Measurements from ENCODE around the gene PPP6C.
"Not testable (repeated sequence)": the region's sequence is repeated elsewhere in the genome, so short reads cannot be mapped to it uniquely, and the experiment has no call there.

Gene PPP6C

GRCh38 chr9:125190361-125190801 lies 778 bp upstream of the PPP6C start:
- H3K4me1 ChIP-seq (ENCODE audit: insufficient read depth, poor library complexity, severe bottlenecking): peaks cover 3% of the 10 kb centered on the region
- ATAC-seq (ENCODE audit: low read depth): no peak
- no peaks in the 10 kb centered on the region for H3K27me3 ChIP-seq (ENCODE audit: insufficient read depth, poor library complexity, severe bottlenecking)
- DNase-seq (ENCODE audit: low spot score): no peak
- no peaks in the 10 kb centered on the region for H3K9me3 ChIP-seq (ENCODE audit: severe bottlenecking)
- peaks cover 6% of the 10 kb centered on the region for H3K36me3 ChIP-seq (ENCODE audit: low read depth)
- peak overlapping the region; percentile 93 for H3K4me3 ChIP-seq (ENCODE audit: severe bottlenecking)
- TF ChIP-seq CTCF (IDR thresholded peaks at IDR 0.05; ENCODE audit: poor library complexity, severe bottlenecking): no peak
- peak overlapping the region; percentile 44 for H3K27ac ChIP-seq (ENCODE audit: poor library complexity, severe bottlenecking)

- Histone ChIP-seq H3K36me3 (ENCODE audit: low read depth) (peaks cover 6% of the 10 kb centered on the region), H3K4me3 (ENCODE audit: severe bottlenecking) (peak overlapping the region; percentile 93), H3K27me3 (ENCODE audit: insufficient read depth, poor library complexity, severe bottlenecking) (no peaks in the 10 kb centered on the region), H3K27ac (ENCODE audit: poor library complexity, severe bottlenecking) (peak overlapping the region; percentile 44), H3K4me1 (ENCODE audit: insufficient read depth, poor library complexity, severe bottlenecking) (peaks cover 3% of the 10 kb centered on the region), H3K9me3 (ENCODE audit: severe bottlenecking) (no peaks in the 10 kb centered on the region)
- TF ChIP-seq CTCF (IDR thresholded peaks at IDR 0.05; ENCODE audit: poor library complexity, severe bottlenecking): no peak
- DNase-seq (ENCODE audit: low spot score) (no peak), ATAC-seq (ENCODE audit: low read depth) (peak; percentile 3; the same call in 2 of the 3 replicates)
Measured at GRCh38 chr9:125189011-125189360, 617 bp downstream of the PPP6C start.

GRCh38 chr9:125183561-125183960 lies 6.0 kb downstream of the PPP6C start:
- no peak for TF ChIP-seq CTCF (IDR thresholded peaks at IDR 0.05; ENCODE audit: poor library complexity, severe bottlenecking)
- peaks cover 3% of the 10 kb centered on the region for H3K4me1 ChIP-seq (ENCODE audit: insufficient read depth, poor library complexity, severe bottlenecking)
- peaks cover 10% of the 10 kb centered on the region for H3K36me3 ChIP-seq (ENCODE audit: low read depth)
- no peak for ATAC-seq (ENCODE audit: low read depth)
- DNase-seq (ENCODE audit: low spot score): no peak
- no peak overlapping the region for H3K4me3 ChIP-seq (ENCODE audit: severe bottlenecking)
- no peak overlapping the region for H3K27ac ChIP-seq (ENCODE audit: poor library complexity, severe bottlenecking)
- H3K27me3 ChIP-seq (ENCODE audit: insufficient read depth, poor library complexity, severe bottlenecking): no peaks in the 10 kb centered on the region
- no peaks in the 10 kb centered on the region for H3K9me3 ChIP-seq (ENCODE audit: severe bottlenecking)

- no peaks in the 10 kb centered on the region for H3K27me3 ChIP-seq (ENCODE audit: insufficient read depth, poor library complexity, severe bottlenecking)
- ATAC-seq (ENCODE audit: low read depth): no peak
- no peak for TF ChIP-seq CTCF (IDR thresholded peaks at IDR 0.05; ENCODE audit: poor library complexity, severe bottlenecking)
Measured at GRCh38 chr9:125183054-125183453, 6.5 kb downstream of the PPP6C start.

GRCh38 chr9:125181756-125182155 lies 7.8 kb downstream of the PPP6C start:
- not testable (repeated sequence) for H3K4me1 ChIP-seq (ENCODE audit: insufficient read depth, poor library complexity, severe bottlenecking); H3K9me3 ChIP-seq (ENCODE audit: severe bottlenecking); H3K27me3 ChIP-seq (ENCODE audit: insufficient read depth, poor library complexity, severe bottlenecking); H3K4me3 ChIP-seq (ENCODE audit: severe bottlenecking); H3K36me3 ChIP-seq (ENCODE audit: low read depth); DNase-seq (ENCODE audit: low spot score); ATAC-seq (ENCODE audit: low read depth); H3K27ac ChIP-seq (ENCODE audit: poor library complexity, severe bottlenecking)

More at GRCh38 chr9:125183054-125183453, 6.5 kb downstream of the PPP6C start:
- Histone ChIP-seq H3K4me3 (ENCODE audit: severe bottlenecking) (no peak overlapping the region), H3K4me1 (ENCODE audit: insufficient read depth, poor library complexity, severe bottlenecking) (no peaks in the 10 kb centered on the region), H3K27ac (ENCODE audit: poor library complexity, severe bottlenecking) (no peak overlapping the region), H3K9me3 (ENCODE audit: severe bottlenecking) (no peaks in the 10 kb centered on the region), H3K36me3 (ENCODE audit: low read depth) (peaks cover 10% of the 10 kb centered on the region)
- DNase-seq (ENCODE audit: low spot score): no peak

Measured in RWPE2 (cell line).